HG02759 (cell line): ENCODE data around the gene UTY.

Experiments
- ATAC-seq: cut with Tn5 transposase; IDR thresholded peaks from one replicate; pipeline ENCODE4 v1.9.1; 2021; ENCODE audit warnings: mild to moderate bottlenecking, moderate library complexity; ENCODE audit not compliant: unreplicated experiment

Gene UTY

DNA sequence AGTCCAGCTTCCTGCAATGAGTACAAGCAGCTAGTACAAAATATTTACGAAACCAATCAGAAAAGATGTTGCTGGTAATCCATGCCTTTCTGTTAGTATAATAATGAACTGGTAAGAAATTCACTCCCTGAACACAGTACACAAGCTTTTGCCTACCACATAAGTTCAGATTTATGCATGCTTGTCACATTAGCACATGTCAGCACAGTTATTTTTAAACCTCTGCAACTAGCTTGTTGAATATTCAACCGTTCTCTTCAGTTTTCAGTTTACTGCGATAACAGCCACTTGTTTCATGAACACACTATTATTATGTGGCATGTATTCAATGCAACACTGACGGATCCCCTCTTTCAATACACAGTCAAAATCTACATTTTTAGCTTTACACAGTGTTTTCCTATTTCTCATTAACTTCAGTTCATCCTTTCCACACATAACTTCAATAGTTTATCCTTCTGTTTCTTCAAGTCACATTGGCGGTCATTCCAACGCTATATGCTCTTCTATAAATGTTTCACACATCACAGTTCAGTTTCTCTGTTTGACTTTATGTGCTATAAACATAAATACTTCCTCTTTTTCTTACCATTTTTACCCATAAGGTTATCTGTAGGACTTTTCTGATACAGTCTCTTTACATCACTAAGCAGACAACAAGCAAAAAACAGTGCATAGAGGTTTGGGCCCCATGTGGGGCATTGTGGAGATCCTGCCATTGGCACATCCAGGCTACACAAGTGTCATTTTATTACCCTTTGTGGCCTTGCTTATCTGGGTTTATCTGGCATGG is 62.8 kb downstream of the UTY start:
- peak; percentile 83 for ATAC-seq

- ATAC-seq: no peak
Observed at GRCh38 chrY:13415556-13415955, 64.3 kb downstream of the UTY start.

DNA sequence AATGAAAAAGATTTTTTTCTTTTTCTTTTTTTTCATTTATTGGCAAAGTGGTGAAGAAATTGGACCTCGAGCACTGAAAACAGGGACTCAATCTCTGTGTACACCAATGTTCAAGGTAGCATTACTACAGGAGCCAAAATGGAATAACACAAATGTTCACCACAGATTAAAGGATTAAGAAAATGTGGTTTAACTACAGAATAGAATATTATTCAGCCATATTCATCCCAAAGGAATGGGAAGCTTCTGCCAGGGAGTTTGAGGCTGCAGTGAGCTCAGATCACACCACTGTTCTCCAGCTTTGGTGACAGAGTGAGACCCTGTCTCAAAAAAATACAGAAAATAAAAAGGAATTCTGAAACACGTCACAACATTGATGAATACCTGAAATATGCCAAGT is 81.0 kb downstream of the UTY start:
- no peak for ATAC-seq

- peak; percentile 71 for ATAC-seq
Observed at GRCh38 chrY:13381110-13381683, 98.6 kb downstream of the UTY start.

DNA sequence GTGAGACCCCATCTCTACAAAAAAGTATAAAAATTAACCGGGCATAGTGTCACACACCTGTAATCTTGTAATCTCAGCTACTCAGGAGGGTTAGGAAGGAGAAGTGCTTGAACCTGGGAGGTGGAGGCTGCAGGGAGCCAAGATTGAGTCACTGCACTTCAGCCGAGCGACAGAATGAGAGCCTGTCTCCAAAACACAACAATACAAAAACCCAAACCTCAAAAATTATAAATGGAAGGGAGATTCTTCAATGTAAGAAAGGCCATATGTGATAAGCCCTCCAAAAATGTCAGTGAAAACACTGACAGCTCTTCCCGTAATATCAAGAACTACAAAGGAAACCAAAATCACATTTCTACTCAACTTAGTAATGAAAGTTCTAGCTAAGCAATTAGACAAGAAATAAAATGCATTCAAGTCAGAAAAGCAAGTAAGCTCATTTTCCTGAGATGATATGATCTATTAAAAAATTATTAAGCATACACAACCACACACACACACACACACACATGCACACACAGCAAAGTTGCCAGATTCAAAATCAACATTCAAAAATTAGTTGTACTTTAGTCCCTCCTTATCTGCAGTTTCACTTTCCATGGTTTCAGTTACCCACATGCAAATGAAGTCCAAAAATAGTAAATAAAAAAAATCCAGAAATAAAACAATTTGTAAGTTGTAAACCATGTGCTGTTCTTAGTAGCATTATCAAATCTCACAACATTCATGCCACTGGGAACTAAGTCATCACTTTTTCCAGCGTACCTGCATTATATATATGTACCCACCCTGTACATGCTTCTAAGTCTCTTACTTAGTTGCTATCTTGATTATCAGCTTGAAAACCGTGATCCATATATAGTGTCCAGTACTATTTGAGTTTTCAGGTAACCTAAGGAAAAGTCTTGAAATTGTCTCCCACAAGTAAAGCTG is 108.7 kb downstream of the UTY start:
- peak; percentile 47 for ATAC-seq

GRCh38 chrY:13370245-13370644 is 109.6 kb downstream of the UTY start:
- no peak for ATAC-seq

DNA sequence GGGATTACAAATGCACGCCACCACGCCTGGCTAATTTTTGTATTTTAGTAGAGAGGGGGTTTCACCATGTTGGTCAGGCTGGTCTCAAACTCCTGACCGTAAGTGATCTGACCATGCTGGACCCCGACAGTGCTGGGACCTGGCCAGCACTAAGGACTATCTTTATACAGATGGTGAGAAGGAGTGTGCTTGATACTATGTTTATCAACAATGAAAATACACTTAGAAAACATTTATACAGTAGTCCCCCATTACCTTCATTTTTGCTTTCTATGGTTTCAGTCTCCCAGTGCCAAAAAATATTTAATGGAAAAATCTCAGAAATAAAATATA is 111.4 kb downstream of the UTY start:
- ATAC-seq: no peak

GRCh38 chrY:13363641-13364040 is 116.2 kb downstream of the UTY start:
- no peak for ATAC-seq

DNA sequence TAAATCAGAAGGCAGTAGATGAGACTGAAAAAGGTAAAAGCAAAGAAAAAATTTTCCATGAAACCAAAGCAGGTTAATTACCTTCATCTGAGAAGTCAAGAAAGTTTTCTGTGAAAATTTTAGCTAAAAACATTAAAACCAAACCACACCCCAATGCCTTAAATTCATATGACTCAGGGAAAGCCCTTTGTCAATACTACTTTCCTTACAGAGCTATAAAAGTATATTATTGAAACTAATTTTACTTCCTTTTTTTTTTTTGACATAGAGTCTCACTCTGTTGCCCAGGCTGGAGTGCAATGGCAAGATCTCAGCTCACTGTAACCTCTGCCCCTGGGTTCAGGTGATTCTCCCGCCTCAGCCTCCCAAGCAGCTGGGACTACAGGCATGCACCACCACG is 117.2 kb downstream of the UTY start:
- no peak for ATAC-seq

GRCh38 chrY:13361656-13362636 is 117.9 kb downstream of the UTY start:
- no peak for ATAC-seq

DNA sequence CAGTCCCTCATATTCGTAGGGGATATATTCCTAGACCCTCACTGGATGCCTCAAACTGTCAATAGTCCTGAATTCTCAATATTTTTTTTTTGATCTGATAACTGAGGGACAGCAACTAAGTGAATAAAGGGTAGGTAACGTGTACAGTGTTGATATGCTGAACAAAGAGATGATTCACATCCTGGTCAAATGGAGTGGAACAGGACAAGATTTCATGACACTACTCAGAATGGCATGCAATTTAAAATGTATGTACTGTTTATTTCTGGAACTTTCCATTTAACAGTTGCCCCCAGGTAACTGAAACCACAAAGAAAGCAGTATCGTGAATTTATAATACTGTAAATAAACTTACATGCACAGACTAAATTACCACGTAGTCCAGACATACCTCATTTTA is 128.4 kb downstream of the UTY start:
- no peak for ATAC-seq

- no peak for ATAC-seq
Observed at GRCh38 chrY:13347106-13347505, 132.7 kb downstream of the UTY start.

DNA sequence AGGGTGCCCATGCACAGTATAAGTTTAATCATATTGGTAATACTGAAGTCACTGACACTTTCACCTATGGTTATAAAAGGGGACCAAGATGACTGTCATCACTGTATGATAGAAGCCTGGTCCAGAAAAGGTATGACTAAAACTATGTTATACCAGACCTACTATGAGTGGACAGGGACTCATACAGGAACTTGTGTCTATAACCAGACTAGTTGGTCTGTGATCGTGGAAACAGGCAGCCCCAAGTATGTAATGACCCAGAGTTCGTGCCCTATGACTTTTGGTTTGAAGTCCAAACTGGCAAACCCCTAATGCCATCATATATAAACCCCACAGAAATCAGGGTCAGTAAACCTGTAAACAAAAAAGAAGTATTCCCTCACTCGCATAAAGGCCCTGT is 134.3 kb downstream of the UTY start:
- ATAC-seq: no peak

GRCh38 chrY:13343307-13343946 is 136.4 kb downstream of the UTY start:
- ATAC-seq: peak; percentile 73

DNA sequence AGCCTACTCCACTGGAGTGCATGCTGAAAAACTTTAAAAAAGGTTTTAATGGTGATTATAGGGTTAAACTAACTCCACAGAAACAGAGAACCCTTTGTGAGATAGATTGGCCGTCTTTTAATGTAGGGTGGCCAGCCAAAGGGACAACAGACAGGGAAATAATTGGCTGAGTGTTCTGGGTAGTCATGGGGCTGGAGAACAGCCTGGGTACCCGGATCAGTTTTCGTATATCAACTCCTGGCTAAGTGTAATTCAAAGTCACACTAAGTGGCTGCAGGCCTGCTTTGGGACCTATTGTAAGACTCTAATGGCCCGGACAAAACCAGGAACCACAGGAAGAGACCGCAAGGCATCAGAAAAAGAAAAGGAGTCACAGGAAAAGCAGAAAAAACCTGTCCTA is 139.9 kb downstream of the UTY start:
- ATAC-seq: no peak

DNA sequence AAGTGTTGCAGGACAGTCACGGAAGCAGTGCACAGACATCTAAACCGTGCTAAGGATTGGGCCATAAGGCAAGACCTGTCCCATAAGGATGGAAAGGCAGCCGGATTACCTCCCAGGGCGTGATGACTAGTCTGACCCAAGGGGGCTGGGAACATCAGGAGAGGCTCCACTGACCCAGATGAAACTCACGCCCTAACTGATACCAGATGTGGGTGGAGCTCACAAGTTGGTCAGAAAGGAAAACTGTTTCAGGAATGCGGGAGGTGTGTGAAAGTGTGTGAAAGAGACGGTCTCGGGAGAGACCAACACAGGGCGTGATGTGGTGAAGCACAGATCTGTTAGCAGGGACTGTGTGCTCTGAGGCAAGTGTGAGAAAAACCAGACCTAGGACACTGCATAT is 140.5 kb downstream of the UTY start:
- ATAC-seq: no peak

DNA sequence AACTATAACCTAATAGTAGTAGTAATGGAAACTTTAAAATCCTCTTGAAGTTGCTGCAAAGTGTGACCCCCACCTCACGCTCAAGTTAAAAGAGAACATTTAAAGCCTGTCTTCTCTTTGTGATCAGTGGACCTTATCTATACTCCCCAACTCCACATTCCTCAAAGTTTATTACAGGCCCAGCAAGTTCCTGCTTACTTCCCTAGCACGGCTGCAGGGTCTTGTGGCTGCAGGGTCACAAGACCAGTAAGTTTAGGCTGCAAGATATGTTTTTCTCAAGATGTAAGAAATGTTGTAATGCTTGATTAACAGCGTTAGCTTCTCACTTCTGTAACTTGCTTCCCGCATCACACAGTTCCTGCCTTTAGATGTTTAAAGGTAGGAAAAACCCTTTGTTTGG is 141.1 kb downstream of the UTY start:
- ATAC-seq: no peak

- ATAC-seq: no peak
Observed at GRCh38 chrY:13337934-13338333, 141.9 kb downstream of the UTY start.

DNA sequence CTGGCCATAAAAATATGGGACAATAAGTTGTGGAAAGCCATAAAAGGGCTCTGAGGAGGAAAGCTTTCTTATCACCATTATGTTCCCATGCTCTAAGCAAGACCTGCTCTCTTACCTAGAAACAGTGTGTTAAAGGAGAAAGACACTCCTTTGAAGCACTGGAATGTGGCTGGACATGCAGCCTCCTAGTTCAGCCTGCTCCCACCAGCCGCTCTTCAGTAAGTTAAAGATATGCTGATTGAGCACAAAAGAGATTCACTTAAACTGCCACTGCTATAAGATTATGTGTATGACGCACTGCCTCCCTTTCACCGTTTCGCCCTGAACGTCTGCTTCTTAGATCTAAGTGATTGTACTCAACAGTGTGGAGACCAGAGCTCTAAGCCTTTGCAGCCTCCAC is 146.0 kb downstream of the UTY start:
- ATAC-seq: no peak

DNA sequence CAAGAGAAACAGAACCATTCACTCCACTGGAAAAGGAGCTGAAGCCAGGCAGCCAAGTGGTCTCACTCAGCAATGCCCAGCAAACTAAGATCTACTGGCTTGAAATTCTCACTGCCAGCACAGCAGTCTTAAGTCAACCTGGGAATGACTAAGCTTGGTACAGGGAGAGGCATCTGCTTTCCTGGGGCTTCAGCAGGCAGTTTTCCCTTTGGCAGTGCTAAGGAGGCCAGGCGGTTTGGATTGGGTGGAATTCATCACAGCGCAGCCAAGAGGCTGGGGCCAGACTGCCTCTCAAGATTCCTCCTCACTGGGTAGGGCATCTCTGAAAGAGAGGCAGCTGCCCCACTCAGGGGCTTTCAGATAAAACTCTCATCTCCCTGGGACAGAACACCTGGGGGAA is 149.2 kb downstream of the UTY start:
- no peak for ATAC-seq
